ENCODE data around the gene ADAMTS14.

ADAMTS14 gene

DNA sequence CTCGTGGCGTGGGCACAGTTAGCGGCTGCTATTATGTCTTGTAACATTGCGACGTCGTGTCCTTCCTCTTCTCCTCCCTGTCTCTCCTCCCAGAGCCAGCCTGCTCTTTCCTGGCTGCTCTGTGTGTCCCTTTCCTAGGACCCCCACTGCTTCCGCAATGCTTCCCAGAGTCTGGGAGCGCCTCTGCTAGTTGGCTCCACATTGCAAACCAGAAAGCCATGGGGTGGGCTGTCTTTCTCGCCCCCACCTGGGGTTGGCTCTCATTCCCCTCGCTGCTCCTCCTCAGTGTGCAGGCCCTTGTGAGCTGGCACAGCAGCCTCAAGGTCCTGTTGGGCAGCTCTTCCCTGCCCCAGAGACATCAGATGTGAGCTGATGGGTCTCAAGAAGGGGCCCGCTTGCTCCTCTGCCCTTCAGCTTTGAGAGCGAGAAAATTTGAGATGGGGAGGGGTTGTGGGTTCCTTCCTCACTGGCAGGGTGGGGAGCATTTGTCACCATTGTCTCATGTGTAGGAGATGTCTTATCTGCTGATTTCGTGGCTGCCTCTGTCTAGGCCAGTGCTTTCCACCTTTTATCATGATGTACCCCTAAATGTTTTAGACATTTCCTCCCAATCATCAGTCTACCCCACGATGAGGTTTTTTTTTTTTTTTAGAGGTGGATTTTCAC is 3.3 kb downstream of the ADAMTS14 start:
- DNase-seq (ENCODE audit: low spot score), result no peak

DNA sequence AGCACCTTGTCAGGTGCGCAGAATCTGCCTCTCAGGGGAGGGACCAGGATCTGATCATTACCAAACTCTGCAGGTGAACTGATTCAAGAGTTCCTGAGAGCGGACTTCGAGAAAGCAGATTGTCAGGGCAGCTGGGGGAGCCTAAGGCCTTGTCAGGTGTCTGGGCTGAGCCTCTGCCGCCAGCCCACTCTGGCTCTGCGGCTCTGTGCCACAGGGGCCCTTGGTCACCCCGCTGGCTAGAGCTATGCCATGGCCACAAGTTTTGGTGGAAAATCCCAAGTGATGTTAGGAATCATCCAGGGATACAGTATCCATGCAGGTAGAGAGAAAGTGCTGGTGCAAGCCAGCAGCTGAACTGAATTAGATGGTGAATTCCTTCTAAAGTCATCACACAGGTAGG is 4.2 kb downstream of the ADAMTS14 start:
- no peak for DNase-seq (ENCODE audit: low spot score)

DNA sequence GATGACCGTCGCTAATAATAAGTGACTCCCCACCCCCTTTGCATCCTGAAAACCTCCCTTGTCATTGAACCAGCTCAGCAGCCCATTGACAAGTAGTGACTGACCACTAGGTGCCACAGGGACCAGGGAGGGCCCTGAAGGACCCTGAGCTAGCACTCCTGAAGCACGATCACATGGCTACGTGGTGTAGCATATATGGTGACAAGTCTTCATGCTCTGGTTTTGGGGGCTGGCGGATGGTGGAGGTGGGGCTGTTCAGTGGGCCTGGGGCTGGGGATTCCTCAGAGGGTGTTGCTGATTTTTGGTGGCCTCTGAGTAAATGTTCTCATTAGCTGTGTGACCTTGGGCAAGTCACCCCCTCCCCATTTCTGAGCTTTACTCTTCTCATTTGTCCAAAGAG is 4.7 kb downstream of the ADAMTS14 start:
- no peak for DNase-seq (ENCODE audit: low spot score)

DNA sequence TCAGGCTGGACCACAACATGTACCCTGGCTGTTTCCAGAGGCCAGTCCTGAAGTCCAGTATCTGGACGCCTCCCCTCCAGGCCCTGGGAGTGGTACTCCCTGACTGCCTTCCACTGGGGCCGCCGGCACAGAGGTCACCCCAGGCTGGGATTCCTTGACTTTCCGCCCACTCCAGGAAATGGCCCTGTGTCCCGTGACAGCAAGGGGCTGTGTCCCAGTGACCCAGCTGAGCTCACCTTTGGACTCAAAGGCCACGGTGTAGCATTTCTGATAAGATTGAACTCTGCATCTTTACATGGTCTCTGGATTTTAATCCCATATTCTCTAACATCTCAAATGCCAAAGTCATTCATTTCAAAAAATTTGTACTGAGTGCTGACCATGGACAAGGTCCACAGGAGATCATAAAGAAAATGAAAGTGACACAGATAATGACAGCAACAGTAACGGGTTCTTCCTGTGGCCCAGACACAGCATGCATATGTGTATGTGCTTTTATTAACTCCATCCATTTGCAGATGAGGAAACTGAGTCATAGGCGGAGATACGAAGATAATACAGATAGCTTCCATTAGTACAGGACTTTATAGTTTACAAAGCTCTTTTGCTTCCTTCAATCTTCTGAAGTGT is 5.4 kb downstream of the ADAMTS14 start:
- DNase-seq (ENCODE audit: low spot score), result no peak

DNA sequence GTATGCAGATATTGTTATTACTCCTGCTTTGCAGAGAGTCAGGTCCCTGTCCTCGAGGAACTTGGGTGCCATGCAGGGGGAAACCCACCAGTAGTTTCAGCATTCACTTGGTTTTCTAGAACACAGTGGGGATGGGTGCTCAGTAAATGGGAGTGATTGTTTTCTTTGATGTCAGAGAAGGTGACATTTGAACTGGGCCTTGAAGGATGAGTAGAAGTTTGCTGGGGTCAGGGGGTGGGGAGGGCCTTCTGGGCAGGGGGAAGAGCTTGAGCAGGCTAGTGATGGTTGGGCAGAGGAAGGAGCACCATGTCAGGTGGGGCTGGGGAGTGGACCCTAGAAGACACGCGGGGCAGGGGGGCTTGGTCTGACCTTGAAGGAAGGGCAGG is 5.9 kb downstream of the ADAMTS14 start:
- no peak for DNase-seq (ENCODE audit: low spot score)

DNA sequence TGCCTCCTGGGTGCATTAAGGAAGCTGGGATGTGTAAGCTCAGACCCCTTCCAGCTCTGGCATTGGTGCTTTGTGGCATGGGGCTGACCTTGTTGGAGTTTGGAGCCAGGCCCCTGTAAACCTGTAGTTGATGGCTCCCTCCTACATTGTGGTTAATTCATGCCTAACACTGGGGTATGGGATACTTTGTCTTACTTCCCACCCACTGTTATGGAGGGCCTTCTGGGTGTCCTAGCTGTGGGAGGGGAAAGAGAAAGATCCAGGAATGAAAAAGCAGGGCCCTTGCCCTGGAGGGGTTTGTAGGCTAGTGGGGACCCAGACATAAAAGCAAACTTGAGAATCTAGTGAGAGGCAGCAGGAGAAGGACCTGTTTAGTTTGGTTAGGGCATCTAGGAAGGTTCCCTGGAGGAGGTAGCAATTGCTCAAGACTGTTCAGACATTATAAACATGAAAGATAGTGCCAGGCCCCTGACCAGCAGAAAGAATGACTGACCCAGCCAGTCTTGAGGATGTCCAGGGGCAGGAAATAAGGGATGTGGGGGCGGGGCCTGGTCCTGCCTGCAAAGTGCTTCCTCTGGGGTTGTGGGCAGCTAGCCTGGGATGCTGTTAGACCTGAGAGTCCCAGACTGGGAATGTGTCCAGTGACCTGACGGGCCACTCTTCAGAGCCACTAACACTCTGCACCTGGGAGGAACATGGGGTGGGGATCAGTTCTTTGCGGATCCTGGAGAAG is 6.6 kb downstream of the ADAMTS14 start:
- no peak for DNase-seq (ENCODE audit: low spot score)

DNA sequence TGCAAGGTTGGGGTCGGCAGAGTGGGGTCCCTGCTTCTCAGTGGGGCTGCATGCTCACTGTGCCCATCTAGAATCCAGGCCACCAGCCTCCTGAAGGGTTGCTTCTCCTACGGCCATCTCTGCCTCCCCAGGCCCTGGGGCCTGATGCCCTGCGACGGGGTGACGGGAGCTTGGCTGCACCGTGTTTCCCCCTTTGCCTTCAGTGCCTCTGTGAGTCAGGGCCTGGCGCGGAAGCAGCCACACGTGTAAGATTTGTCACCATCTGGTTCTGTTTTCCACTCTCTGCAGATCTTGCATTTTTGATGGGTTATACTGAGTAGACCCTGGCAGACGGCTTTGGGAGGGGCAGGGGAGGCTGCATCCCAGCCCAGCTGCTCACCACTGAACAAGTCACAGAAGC is 7.2 kb downstream of the ADAMTS14 start:
- DNase-seq (ENCODE audit: low spot score), result peak; percentile 90

DNA sequence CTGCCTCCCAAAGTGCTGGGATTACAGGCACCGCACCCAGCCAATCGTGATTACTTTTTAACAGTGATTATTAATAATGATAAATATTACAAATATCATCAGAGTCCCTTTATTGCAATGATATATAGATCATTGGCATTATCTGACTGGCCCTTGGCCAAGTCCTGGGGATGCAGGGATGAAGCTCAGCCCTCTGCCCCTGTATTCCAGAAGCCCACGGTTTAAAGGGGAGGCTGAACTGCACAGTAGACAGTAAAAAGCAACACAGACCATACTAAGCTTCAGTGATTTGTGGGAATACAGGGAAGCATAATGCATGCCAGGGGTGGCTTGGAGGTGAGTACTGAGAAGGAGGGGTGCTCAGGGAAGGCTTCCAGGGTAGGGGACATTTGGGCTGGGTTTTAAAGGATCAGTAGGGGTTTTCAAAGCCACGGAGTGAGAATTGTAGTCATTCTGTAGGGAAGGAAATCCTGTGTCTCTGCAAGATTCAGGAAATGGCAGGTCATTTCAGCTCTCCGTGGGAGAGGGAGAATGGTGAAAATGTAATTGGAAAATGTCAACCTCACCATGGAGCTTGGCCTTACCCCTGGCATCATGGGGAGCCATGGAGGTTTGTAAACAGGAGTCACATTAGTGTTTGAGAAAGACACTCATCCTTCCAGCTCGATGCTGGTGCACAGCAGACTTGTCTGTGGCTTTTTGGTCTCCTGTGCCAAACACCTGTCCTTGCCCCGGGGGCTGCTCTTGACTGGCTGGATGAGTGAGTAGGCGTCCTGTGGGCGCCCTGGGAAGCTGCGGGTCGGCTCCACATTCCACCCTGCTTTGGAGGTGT is 8.8 kb downstream of the ADAMTS14 start:
- no peak for DNase-seq (ENCODE audit: low spot score)

DNA sequence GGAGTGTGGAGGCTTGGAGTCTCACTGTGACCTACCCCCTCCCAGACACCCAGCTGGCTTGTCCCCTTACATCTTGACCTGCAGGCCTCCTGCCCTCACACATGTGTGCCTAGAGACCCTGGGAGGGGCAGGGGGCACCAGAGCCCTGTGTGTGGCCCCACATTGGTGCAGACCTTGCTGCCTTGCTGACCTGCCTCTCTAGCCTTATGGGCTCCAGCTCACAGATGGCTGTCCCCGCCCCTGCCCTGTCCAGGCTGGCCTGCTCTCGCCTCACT is 9.4 kb downstream of the ADAMTS14 start:
- no peak for DNase-seq (ENCODE audit: low spot score)

DNA sequence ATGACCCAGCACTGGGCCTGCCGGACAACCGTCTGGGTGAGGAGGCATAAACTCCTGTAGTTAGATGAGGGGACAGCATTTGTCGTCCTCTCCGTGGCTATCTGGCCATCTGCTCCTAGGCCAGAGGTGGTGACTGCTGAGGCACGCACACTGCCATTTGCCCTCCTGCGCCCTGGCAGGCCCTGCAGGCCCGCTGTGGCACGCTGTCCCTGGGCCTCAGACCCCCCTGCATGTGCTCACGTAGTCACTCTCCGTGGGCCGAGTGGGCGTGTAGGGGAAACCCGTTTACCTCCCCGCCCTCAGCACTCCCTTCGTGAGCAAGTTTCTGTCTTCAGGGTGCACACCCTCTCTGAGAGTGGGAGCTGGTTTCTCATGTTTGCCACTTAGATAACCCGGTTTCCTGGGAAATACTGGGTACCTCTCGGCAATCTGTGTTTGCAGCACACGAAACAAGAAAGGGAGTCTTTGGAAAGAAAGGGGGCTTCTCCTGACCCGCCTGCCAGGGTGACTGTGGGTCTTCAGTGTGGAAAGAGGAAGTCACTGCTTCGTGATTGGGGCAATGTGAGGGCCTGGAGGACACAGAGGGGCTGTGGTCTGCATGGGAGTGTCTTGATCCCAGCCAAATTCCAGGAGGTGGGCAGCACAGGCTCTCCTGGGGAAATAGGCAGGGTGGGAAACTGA is 10.8 kb downstream of the ADAMTS14 start:
- DNase-seq (ENCODE audit: low spot score), result no peak

DNA sequence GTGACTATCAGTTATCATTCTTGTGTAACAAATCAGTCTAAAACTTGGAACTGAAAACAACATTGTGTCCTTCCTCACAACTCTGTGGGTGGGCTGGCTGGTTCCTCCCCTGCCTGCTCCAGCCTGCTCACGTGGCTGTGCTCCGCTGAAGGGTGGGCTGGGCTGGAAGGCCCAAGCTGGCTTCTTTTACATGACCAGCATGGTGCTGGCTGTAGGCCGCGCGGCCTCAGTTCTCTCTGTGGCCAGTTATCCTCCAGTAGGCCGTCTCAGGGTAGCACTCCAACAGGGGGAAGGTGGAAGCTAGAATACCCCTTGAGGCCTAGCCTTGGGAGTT is 11.3 kb downstream of the ADAMTS14 start:
- DNase-seq (ENCODE audit: low spot score), result no peak

DNA sequence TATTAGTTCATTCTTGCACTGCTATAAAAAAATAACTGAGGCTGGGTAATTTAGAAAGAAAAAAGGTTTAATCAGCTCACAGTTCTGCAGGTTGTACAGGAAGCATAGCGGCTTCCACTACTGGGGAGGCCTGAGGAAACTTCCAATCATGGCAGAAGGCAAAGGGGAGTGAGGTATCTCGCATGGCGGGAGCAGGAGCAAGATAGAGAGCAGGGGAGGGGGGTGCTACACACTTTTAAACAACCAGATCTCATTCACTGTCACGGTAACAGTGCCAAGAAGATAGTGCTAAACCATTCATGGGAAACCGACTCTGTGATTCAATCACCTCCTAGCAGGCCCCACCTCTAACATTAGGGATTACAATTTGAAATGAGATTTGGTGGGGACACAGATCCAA is 11.6 kb downstream of the ADAMTS14 start:
- DNase-seq (ENCODE audit: low spot score), result no peak

DNA sequence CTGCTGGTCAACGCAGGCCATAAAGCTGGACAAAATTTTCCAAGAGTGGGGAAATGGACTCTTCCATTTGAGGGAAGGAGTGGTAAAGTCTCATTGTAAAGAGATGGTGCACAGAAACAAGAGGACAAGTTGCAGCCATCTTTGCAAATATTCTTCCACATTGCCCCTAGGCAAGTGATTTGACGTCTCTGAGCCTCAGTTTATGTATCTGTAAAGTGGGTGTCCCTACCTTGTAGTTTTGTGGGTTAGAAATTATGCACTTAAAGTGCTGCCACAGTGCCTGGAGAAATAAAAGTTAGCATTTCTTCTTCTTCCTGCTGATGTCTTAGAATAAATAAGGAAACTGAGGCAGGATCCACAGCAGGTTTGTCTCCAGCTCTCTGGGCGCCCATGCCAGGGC is 12.1 kb downstream of the ADAMTS14 start:
- no peak for DNase-seq (ENCODE audit: low spot score)

DNA sequence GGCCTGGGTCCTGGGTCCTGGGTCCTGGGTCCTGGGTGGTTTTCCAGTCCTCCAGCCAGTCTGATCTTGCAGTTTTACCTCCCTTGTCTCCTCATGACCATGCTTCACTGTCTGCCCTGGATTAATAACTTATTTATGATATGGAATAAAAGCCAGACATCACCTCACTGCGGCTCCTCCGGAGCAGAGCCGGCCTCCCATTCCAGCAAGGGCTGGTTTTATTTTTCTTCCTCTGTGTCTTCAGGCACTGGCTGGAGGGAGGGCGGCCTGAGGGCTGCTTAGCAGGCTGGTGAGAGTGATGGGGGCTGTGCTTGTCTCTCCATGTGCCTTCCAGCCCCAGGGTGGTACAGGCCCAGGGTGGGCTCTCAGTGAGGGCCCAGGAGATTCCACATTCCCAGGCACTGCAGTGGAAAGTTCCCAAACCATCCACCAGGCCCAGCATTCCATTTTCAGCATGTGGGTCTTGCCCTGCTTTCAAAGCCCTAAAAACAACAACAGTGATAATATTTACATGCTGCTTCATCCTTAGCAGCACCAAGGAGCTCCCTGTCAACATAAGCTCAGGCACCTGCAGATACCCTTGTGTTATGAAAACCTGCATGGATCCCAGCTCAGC is 12.6 kb downstream of the ADAMTS14 start:
- DNase-seq (ENCODE audit: low spot score), result no peak

DNA sequence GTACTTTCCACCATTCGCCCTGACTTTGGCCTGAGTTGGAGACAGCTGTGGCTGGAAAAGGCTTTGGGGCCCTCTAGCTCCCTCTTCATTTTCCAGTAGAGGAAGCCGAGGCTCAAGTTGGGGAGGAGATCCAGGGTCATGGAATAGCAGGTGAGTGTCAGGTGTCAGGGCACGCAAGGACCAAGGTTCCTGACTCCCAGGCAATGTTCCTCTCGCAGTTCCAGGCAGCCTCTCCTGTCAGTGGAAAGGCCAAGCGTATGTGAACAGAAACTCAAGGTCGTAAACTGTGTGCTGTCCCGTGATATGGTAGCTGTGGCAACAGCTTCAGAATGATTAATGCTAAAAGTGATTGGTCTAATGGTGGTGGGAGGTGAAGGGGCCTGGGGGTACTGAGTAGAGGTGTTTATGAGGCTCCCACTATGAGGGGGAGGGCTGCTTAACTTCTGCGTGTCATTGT is 13.2 kb downstream of the ADAMTS14 start:
- DNase-seq (ENCODE audit: low spot score), result no peak

DNA sequence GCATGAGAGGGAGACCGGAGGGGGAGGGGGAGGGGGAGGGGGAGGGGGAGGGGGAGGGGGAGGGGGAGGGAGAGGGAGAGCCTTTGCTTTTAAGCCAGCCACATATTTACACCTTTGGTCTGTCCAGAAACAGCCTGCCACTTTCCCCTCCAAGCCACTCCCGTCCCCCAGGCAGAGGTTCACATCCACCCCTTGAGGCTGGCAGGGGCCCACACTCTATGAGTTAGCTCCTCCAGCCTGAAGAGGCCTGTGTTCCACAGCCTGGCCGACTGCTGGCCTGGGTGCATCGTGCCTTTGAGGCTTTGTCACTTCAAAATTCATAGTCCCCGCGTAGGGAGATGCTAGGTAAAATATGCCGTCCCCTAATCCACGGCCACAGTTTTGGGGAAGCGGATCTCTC is 16.5 kb downstream of the ADAMTS14 start:
- DNase-seq (ENCODE audit: low spot score), result no peak

DNA sequence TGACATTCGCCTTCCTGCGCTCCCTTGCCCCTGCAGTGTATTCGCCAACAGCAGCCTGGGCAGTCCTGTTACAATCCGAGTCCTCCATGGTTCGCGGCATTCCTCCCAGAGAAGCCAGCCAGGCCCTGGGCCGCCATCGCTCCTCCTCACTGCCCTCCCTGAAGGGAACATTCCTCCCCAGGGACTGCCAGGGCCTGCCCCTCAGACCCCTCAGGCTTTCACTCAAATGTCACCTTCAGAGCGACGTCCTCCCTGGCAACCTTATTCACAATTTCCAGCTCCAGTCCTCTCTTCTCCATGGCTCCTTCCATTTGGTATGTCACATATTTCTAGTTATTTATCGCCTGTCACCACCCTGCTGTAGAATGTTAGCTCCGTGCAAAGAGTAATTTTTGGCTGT is 17.4 kb downstream of the ADAMTS14 start:
- no peak for DNase-seq (ENCODE audit: low spot score)

DNA sequence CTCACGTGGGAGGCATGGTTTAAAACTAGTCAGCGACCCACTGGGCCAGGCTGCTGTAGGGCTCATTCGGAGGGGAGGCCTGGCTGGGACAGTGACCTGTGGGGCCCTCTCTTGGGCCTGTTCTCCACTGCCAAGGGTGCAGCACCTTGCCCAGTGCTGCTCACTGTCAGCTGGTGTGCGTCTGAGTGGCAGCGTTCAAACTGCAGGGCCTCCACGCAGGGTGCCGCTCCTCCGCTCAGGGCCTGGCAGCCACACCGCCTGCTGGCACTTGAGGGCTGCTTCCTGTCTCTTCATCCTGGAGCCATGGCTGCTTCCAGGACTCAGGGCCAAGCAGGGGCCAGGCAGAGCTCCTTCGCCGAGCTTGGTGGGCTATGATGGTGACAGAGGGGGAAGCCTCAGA is 18.3 kb downstream of the ADAMTS14 start:
- DNase-seq (ENCODE audit: low spot score), result no peak

DNA sequence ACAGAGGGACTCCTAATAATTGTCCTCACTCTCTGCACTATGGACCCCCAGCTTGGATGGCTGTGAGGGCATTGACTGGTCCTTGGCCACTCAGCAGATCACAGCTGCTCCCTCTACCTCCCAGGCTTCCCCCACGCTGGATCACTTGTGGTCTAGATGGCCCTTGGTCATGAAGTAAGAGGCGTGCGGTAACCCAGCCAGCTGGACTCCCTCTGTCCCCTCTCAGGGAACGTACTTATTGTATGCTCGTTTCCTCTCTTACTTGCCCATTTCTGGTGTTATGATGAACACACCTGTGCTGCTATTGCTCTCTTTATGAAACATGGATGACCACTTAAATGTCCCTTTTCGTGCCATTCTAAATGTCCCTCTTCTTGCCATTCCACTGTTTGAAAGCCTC is 19.3 kb downstream of the ADAMTS14 start:
- DNase-seq (ENCODE audit: low spot score), result no peak

DNA sequence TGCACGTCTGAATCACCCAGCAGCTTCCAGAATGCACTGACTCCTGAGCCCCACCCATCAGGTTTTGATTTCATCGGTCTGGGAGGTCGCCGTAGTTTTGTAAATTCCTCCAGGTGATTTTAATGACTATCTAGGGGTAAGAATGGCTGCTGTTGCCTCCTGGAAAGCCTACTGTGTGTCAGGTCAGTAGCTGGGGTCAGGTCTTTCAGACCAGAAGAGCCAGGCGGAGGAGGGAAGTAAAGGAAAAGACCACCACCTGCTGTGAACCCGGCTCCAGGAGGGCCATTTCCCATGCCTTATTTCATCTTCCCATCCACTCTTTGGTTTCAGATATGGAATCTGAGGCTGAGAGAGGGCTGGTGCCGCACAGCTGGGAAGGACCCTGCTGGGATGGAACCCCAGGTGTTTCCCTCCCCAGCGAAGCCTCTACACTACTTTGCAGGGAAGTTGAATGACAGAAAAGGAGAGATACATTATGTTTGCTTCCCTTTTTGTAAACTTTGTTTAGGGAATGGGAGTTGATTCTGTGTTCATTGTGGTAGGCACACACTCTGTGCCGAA is 19.8 kb downstream of the ADAMTS14 start:
- DNase-seq (ENCODE audit: low spot score), result no peak

DNA sequence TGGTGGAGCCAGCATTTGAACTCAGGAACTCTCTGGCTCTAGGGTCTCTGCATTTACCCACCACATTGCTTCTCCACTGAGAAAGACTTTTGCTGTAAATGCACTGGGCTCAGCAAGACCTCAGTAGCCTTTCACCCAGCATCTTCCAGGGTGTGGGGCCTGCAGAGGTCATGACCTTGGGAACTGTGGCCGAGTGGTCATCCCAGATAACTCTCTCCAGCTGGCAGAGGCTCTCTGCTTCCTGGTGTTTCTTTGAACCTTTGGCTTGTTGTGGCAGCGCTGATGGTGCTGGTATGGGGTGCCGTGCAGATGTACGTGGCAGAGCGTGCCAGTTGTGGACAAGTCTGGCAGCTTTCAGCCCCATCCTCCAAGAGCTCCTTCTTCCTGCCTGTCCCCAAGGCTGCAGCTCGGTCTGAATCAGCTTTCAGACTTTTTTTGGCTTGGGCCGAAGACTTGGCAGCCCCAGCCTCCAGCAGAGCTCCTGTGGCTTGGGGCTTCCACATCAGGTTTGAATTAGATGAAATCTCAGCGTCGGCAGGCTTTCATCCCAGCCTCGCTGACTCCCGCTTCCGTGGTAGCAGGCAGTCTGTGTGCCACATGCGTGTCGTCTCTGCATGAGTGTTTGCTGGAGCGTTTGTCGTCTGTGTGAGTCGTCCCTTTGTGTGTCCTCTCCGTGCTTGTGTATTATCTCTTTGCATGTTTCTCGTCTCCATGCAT is 21.5 kb downstream of the ADAMTS14 start:
- DNase-seq (ENCODE audit: low spot score), result peak; percentile 95
